Measurements from ENCODE around the gene C4orf54.

The C4orf54 gene

DNA sequence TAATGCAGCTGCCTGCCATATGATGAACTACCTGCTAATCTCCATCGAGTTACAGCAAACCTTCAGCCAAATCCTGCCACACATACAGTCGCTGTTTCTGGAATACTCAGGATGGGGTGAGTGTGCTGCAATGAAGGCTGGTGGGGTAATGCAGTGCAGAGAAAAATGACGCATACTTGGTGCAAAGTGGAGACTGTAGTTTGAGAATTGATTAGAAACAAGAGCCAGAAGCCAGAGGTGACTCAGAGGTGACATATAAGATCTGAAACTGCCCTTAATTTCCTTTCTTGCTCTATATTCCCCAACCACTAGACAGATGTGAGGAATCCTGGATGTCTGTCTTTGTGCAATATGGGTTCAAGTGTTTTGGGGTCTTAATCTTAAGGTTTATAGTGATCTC lies 22.0 kb downstream of the C4orf54 start:
- Histone ChIP-seq H3K4me3 (ENCODE audit: low read length) (no peak overlapping the region), H3K9me2 (replicated peaks; ENCODE audit: control insufficient read depth, low read length) (no peaks in the 10 kb centered on the region), H3K9me3 (ENCODE audit: control insufficient read depth, insufficient read depth, low read length) (no peaks in the 10 kb centered on the region), H3K27ac (ENCODE audit: low read depth, low read length) (no peak overlapping the region), H3F3A (ENCODE audit: control insufficient read depth, insufficient read depth) (no peaks in the 10 kb centered on the region), H3K36me3 (ENCODE audit: control insufficient read depth, low read length) (no peaks in the 10 kb centered on the region), H3K4me1 (ENCODE audit: control insufficient read depth, low read length) (peaks cover 6% of the 10 kb centered on the region; the same call in 1 of the 2 replicates), H3K79me2 (ENCODE audit: control insufficient read depth, low read length) (no peaks in the 10 kb centered on the region), H4K20me1 (ENCODE audit: control insufficient read depth, insufficient read depth, low read depth, low read length) (no peaks in the 10 kb centered on the region), H3K27me3 (ENCODE audit: control insufficient read depth, low read length) (no peaks in the 10 kb centered on the region), H3K4me2 (ENCODE audit: low read length) (no peak overlapping the region)
- no peak for TF ChIP-seq EZH2phosphoT487 (IDR thresholded peaks at IDR 0.05; ENCODE audit: borderline replicate concordance, low read length)
- TF ChIP-seq, protein P1, sequence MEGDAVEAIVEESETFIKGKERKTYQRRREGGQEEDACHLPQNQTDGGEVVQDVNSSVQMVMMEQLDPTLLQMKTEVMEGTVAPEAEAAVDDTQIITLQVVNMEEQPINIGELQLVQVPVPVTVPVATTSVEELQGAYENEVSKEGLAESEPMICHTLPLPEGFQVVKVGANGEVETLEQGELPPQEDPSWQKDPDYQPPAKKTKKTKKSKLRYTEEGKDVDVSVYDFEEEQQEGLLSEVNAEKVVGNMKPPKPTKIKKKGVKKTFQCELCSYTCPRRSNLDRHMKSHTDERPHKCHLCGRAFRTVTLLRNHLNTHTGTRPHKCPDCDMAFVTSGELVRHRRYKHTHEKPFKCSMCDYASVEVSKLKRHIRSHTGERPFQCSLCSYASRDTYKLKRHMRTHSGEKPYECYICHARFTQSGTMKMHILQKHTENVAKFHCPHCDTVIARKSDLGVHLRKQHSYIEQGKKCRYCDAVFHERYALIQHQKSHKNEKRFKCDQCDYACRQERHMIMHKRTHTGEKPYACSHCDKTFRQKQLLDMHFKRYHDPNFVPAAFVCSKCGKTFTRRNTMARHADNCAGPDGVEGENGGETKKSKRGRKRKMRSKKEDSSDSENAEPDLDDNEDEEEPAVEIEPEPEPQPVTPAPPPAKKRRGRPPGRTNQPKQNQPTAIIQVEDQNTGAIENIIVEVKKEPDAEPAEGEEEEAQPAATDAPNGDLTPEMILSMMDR (IDR thresholded peaks at IDR 0.05; ENCODE audit: low read depth, low read length, poor library complexity, severe bottlenecking), result no peak

DNA sequence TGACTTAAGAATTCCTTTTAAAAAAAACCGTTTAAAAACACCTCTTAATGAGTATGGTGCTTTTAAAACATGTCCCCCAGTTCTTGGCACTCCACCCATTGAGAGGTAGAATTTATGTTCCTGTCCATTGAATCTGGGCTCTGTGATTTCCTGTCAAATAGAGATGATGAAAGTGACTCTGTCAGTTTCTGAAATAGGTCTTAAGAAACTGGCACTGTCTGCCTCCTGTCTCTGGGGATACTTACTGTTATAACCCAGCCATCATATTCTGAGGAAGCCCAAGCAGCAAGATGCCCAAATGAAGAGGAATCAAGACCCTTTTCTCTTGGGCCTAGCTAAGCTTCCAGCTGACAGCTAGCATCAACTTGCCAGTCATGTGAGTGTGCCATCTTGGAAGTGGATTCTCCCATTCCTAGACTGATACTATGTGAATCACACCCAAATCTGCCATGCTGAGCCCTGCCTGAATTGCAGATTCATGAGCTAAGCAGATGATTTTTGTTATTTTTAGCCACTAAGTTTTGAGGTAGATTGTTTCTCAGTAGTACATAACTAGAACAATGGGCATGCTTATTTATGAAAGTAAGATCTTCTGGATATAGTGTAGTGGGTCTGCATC lies 22.8 kb downstream of the C4orf54 start:
- no peaks in the 10 kb centered on the region for H3K27me3 ChIP-seq (ENCODE audit: control insufficient read depth, low read length)
- no peaks in the 10 kb centered on the region for H3K9me2 ChIP-seq (replicated peaks; ENCODE audit: control insufficient read depth, low read length)
- no peaks in the 10 kb centered on the region for H3K9me3 ChIP-seq (ENCODE audit: control insufficient read depth, insufficient read depth, low read length)
- no peaks in the 10 kb centered on the region for H3K79me2 ChIP-seq (ENCODE audit: control insufficient read depth, low read length)
- peaks cover 6% of the 10 kb centered on the region; the same call in 1 of the 2 replicates for H3K4me1 ChIP-seq (ENCODE audit: control insufficient read depth, low read length)
- H3F3A ChIP-seq (ENCODE audit: control insufficient read depth, insufficient read depth), result no peaks in the 10 kb centered on the region
- no peak overlapping the region for H3K4me3 ChIP-seq (ENCODE audit: low read length)
- no peak for TF ChIP-seq EZH2phosphoT487 (IDR thresholded peaks at IDR 0.05; ENCODE audit: borderline replicate concordance, low read length)
- TF ChIP-seq, protein P1 (IDR thresholded peaks at IDR 0.05; ENCODE audit: low read depth, low read length, poor library complexity, severe bottlenecking), result no peak
- no peaks in the 10 kb centered on the region for H3K36me3 ChIP-seq (ENCODE audit: control insufficient read depth, low read length)
- H3K4me2 ChIP-seq (ENCODE audit: low read length), result no peak overlapping the region
- H4K20me1 ChIP-seq (ENCODE audit: control insufficient read depth, insufficient read depth, low read depth, low read length), result no peaks in the 10 kb centered on the region
- H3K27ac ChIP-seq (ENCODE audit: low read depth, low read length), result no peak overlapping the region

DNA sequence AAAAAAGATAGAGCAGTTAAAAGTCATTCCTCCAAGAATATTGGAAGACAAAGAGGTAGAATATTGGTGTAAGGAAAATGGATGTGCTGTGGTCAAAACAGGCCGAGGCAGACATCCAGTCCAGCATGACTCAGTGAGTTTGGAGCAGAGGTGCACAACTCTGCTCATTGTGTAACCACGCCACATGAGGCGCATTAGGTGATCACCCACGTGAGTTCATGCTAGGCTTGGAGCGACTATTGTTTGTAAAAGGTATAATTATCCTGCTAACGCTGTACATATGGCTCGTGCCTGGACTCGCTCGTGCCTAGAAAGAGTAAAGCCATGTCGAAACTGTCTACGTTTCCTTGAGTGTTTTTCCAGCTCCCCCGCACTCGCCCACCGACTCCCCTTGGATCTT lies 23.9 kb downstream of the C4orf54 start:
- H3K79me2 ChIP-seq (ENCODE audit: control insufficient read depth, low read length), result no peaks in the 10 kb centered on the region
- no peaks in the 10 kb centered on the region for H3K9me3 ChIP-seq (ENCODE audit: control insufficient read depth, insufficient read depth, low read length)
- TF ChIP-seq, protein P1 (IDR thresholded peaks at IDR 0.05; ENCODE audit: low read depth, low read length, poor library complexity, severe bottlenecking), result no peak
- H3F3A ChIP-seq (ENCODE audit: control insufficient read depth, insufficient read depth), result no peaks in the 10 kb centered on the region
- no peaks in the 10 kb centered on the region for H4K20me1 ChIP-seq (ENCODE audit: control insufficient read depth, insufficient read depth, low read depth, low read length)
- no peak overlapping the region for H3K4me2 ChIP-seq (ENCODE audit: low read length)
- no peak overlapping the region for H3K4me3 ChIP-seq (ENCODE audit: low read length)
- H3K36me3 ChIP-seq (ENCODE audit: control insufficient read depth, low read length), result no peaks in the 10 kb centered on the region
- no peaks in the 10 kb centered on the region for H3K9me2 ChIP-seq (replicated peaks; ENCODE audit: control insufficient read depth, low read length)
- no peaks in the 10 kb centered on the region for H3K27me3 ChIP-seq (ENCODE audit: control insufficient read depth, low read length)
- H3K4me1 ChIP-seq (ENCODE audit: control insufficient read depth, low read length), result peaks cover 6% of the 10 kb centered on the region; the same call in 1 of the 2 replicates
- no peak overlapping the region for H3K27ac ChIP-seq (ENCODE audit: low read depth, low read length)

Data from DOHH2 (cell line).